RKO (cell line): Measurements from ENCODE around the gene ZNF253.
"Not testable (repeated sequence)": the region's sequence is repeated elsewhere in the genome, so short reads cannot be mapped to it uniquely, and the experiment has no call there.

ENCODE experiments used
- DNase-seq: peaks from one replicate; pipeline ENCODE4 v3.0.0-alpha.2; 2016; ENCODE audit warnings: low spot score

ZNF253 gene

GRCh38 chr19:19865750-19866610, at the start of gene ZNF253:
TSS of gene ZNF253 (plus strand) at chr19:19865882. CDS start at chr19:19865997, 115 bp downstream.
- peak; percentile 97 for DNase-seq

GRCh38 chr19:19816679-19817078, 49.0 kb upstream of the ZNF253 start:
- no peak for DNase-seq

- no peak for DNase-seq
These were observed 48.3 kb upstream of the ZNF253 start for GRCh38 chr19:19817357-19817756.

GRCh38 chr19:19820774-19821320, 44.8 kb upstream of the ZNF253 start:
- peak; percentile 8 for DNase-seq

GRCh38 chr19:19821366-19821951, 44.2 kb upstream of the ZNF253 start, which contains the start of gene ZNF506:
TSS of gene ZNF506 (minus strand) at chr19:19821750. CDS start at chr19:19821603, 147 bp downstream.
- DNase-seq: peak; percentile 98

- DNase-seq: peak; percentile 39
These were observed 43.7 kb upstream of the ZNF253 start for GRCh38 chr19:19821976-19822375.

GRCh38 chr19:19823916-19824315, 41.8 kb upstream of the ZNF253 start:
- DNase-seq: no peak

- no peak for DNase-seq
These were observed 38.8 kb upstream of the ZNF253 start for GRCh38 chr19:19826875-19827274.

- DNase-seq: no peak
These were observed 30.1 kb upstream of the ZNF253 start for GRCh38 chr19:19835560-19836038.

GRCh38 chr19:19847781-19848180, 17.9 kb upstream of the ZNF253 start:
- DNase-seq: no peak

GRCh38 chr19:19849056-19849455, 16.6 kb upstream of the ZNF253 start:
- no peak for DNase-seq

- not testable (repeated sequence) for DNase-seq
These were observed 13.9 kb upstream of the ZNF253 start for GRCh38 chr19:19851740-19852139.

GRCh38 chr19:19858751-19859150, 6.9 kb upstream of the ZNF253 start:
- DNase-seq: no peak

GRCh38 chr19:19860756-19861390, 4.8 kb upstream of the ZNF253 start:
- DNase-seq: no peak

GRCh38 chr19:19866611-19867248, 1.0 kb downstream of the ZNF253 start:
- DNase-seq: peak; percentile 59

GRCh38 chr19:19870086-19870485, 4.4 kb downstream of the ZNF253 start:
- not testable (repeated sequence) for DNase-seq

GRCh38 chr19:19871932-19872331, 6.2 kb downstream of the ZNF253 start:
- DNase-seq: no peak

- peak; percentile 34 for DNase-seq
These were observed 7.7 kb downstream of the ZNF253 start for GRCh38 chr19:19873381-19873780.

- no peak for DNase-seq
These were observed 12.0 kb downstream of the ZNF253 start for GRCh38 chr19:19877724-19878123.

- DNase-seq: no peak
These were observed 18.9 kb downstream of the ZNF253 start for GRCh38 chr19:19884583-19884982.

GRCh38 chr19:19892055-19892941, 26.6 kb downstream of the ZNF253 start:
- not testable (repeated sequence) for DNase-seq
